ENCODE measurements around the gene OR10T2.
"Not testable (repeated sequence)": the region's sequence is repeated elsewhere in the genome, so short reads cannot be mapped to it uniquely, and the experiment has no call there.

The OR10T2 gene

DNA sequence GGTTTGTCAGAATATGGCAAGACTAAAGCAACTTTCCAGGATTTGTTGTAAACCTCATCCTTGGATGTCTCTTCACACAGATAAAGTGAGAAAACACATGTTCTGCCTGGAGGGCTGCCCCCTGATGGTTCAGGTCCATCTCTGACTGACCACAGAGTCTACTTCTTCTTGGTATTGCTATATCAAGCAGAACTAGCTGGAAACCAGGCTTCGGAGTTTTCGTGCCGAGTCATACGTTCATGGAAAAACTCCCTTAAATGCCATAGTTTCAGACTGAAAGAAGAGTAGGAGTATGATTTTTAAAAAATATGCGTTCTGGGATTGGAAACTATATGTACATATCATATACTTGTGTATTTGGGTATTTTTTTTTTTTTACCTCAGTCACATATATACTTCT lies 5.8 kb downstream of the OR10T2 start:
- Histone ChIP-seq H4K8ac (ENCODE audit: low read depth, low read length) (no peak overlapping the region), H3K79me2 (ENCODE audit: control insufficient read depth, insufficient read depth, low read length, poor library complexity) (no peaks in the 10 kb centered on the region), H3K9me3 (ENCODE audit: insufficient read depth, low read depth, low read length) (no peaks in the 10 kb centered on the region), H2BK120ac (ENCODE audit: insufficient read depth, low read length, poor library complexity) (no peak overlapping the region), H3K27me3 (ENCODE audit: insufficient read depth, low read length) (no peaks in the 10 kb centered on the region), H3K36me3 (ENCODE audit: control insufficient read depth in 1 of 2, insufficient read depth in 2 of 2, low read length in 2 of 2) (no peaks in the 10 kb centered on the region), H2AFZ (ENCODE audit: insufficient read depth, low read length, poor library complexity) (no peak overlapping the region), H3K18ac (ENCODE audit: low read length) (no peak overlapping the region), H3K4me3 (ENCODE audit: low read depth, low read length) (no peak overlapping the region), H3K4me2 (ENCODE audit: low read length) (no peak overlapping the region), H3K9ac (ENCODE audit: low read length) (no peak overlapping the region), H2BK12ac (ENCODE audit: low read length) (no peak overlapping the region), H3K4me1 (ENCODE audit: control insufficient read depth in 1 of 2, insufficient read depth in 2 of 2, low read length in 2 of 2) (no peaks in the 10 kb centered on the region), H3K27ac (ENCODE audit: low read depth, low read length) (no peak overlapping the region), H3K4ac (ENCODE audit: low read depth, low read length) (no peak overlapping the region), H4K91ac (ENCODE audit: low read depth, low read length) (no peak overlapping the region), H4K12ac (ENCODE audit: low read depth, low read length) (no peak overlapping the region), H3K23ac (ENCODE audit: low read length) (no peak overlapping the region), H2AK5ac (ENCODE audit: low read length) (no peak overlapping the region), H3K79me1 (ENCODE audit: low read length) (no peaks in the 10 kb centered on the region), H3K14ac (ENCODE audit: low read length) (no peak overlapping the region), H2BK5ac (ENCODE audit: low read depth, low read length, poor library complexity) (no peak overlapping the region)
- no CpG with 5 or more reads among the region's 5 CpGs for WGBS (ENCODE audit: extremely low coverage, insufficient coverage, insufficient read length)
- peak in 1 of 2 donors; percentile 1 for DNase-seq

DNA sequence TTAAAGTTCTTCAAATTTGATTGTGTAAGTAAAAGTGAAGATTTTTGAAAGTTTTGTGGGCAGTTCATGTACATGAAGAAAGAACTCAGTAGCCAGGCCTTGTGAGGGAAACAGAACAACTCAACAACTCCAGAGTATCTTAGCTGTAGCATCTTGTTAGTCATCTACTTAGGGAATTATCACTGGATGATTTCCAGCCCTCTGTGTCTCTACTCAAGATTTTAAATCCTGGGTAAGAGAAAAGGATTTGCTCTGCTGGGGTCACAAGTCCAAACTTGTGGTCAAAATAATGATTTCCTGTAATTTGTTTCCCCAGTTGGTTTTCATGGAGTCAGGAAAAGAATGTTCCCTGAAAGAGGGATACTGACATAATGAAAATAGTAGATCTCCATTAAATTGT lies 8.2 kb downstream of the OR10T2 start:
- H3K9me3 ChIP-seq (ENCODE audit: insufficient read depth, low read depth, low read length), result no peaks in the 10 kb centered on the region
- H3K9ac ChIP-seq (ENCODE audit: low read length), result no peak overlapping the region
- H3K36me3 ChIP-seq (ENCODE audit: control insufficient read depth in 1 of 2, insufficient read depth in 2 of 2, low read length in 2 of 2), result no peaks in the 10 kb centered on the region
- no peak overlapping the region for H4K8ac ChIP-seq (ENCODE audit: low read depth, low read length)
- DNase-seq, result no peak
- H3K18ac ChIP-seq (ENCODE audit: low read length), result no peak overlapping the region
- H4K12ac ChIP-seq (ENCODE audit: low read depth, low read length), result no peak overlapping the region
- no peaks in the 10 kb centered on the region for H3K79me1 ChIP-seq (ENCODE audit: low read length)
- no peak overlapping the region for H3K4ac ChIP-seq (ENCODE audit: low read depth, low read length)
- no peaks in the 10 kb centered on the region for H3K79me2 ChIP-seq (ENCODE audit: control insufficient read depth, insufficient read depth, low read length, poor library complexity)
- H3K4me3 ChIP-seq (ENCODE audit: low read depth, low read length), result no peak overlapping the region
- no peak overlapping the region for H3K27ac ChIP-seq (ENCODE audit: low read depth, low read length)
- H2AFZ ChIP-seq (ENCODE audit: insufficient read depth, low read length, poor library complexity), result no peak overlapping the region
- no peaks in the 10 kb centered on the region for H3K4me1 ChIP-seq (ENCODE audit: control insufficient read depth in 1 of 2, insufficient read depth in 2 of 2, low read length in 2 of 2)
- H2BK5ac ChIP-seq (ENCODE audit: low read depth, low read length, poor library complexity), result no peak overlapping the region
- H3K27me3 ChIP-seq (ENCODE audit: insufficient read depth, low read length), result no peaks in the 10 kb centered on the region
- H2BK120ac ChIP-seq (ENCODE audit: insufficient read depth, low read length, poor library complexity), result no peak overlapping the region
- H3K14ac ChIP-seq (ENCODE audit: low read length), result no peak overlapping the region
- H2BK12ac ChIP-seq (ENCODE audit: low read length), result no peak overlapping the region
- no peak overlapping the region for H4K91ac ChIP-seq (ENCODE audit: low read depth, low read length)
- no peak overlapping the region for H3K4me2 ChIP-seq (ENCODE audit: low read length)
- H2AK5ac ChIP-seq (ENCODE audit: low read length), result no peak overlapping the region
- H3K23ac ChIP-seq (ENCODE audit: low read length), result no peak overlapping the region

DNA sequence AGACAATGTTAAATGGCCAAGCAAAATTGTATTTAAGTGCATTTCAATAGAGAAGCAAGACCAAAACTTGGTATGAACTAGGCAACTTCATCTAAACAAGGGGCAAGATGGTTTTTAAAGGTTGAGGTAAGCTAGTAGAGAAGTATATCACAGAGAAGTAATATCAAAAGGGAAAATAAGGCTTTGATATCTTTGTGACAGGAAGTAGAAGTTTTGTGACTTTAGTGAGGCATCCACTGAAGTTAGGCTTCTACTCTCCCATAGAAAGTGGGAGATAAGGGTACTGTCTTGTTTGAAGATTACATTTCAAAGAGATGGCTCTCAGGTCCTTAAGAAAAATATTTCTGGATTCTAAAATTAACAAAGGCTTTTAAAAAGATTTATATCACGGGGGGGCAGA lies 8.9 kb downstream of the OR10T2 start:
- no peak overlapping the region for H2BK5ac ChIP-seq (ENCODE audit: low read depth, low read length, poor library complexity)
- H4K8ac ChIP-seq (ENCODE audit: low read depth, low read length), result no peak overlapping the region
- H3K27ac ChIP-seq (ENCODE audit: low read depth, low read length), result no peak overlapping the region
- no peak overlapping the region for H3K14ac ChIP-seq (ENCODE audit: low read length)
- H3K36me3 ChIP-seq (ENCODE audit: control insufficient read depth in 1 of 2, insufficient read depth in 2 of 2, low read length in 2 of 2), result no peaks in the 10 kb centered on the region
- H3K4ac ChIP-seq (ENCODE audit: low read depth, low read length), result no peak overlapping the region
- H3K79me1 ChIP-seq (ENCODE audit: low read length), result no peaks in the 10 kb centered on the region
- no peak overlapping the region for H3K18ac ChIP-seq (ENCODE audit: low read length)
- no peak overlapping the region for H3K9ac ChIP-seq (ENCODE audit: low read length)
- H3K27me3 ChIP-seq (ENCODE audit: insufficient read depth, low read length), result no peaks in the 10 kb centered on the region
- no peak overlapping the region for H2BK120ac ChIP-seq (ENCODE audit: insufficient read depth, low read length, poor library complexity)
- no peak overlapping the region for H2AFZ ChIP-seq (ENCODE audit: insufficient read depth, low read length, poor library complexity)
- no peak overlapping the region for H3K23ac ChIP-seq (ENCODE audit: low read length)
- no peak overlapping the region for H2BK12ac ChIP-seq (ENCODE audit: low read length)
- no CpG with 5 or more reads among the region's 1 CpG for WGBS (ENCODE audit: extremely low coverage, insufficient coverage, insufficient read length)
- no peak for DNase-seq
- no peaks in the 10 kb centered on the region for H3K79me2 ChIP-seq (ENCODE audit: control insufficient read depth, insufficient read depth, low read length, poor library complexity)
- no peak overlapping the region for H4K12ac ChIP-seq (ENCODE audit: low read depth, low read length)
- H3K4me1 ChIP-seq (ENCODE audit: control insufficient read depth in 1 of 2, insufficient read depth in 2 of 2, low read length in 2 of 2), result no peaks in the 10 kb centered on the region
- H2AK5ac ChIP-seq (ENCODE audit: low read length), result no peak overlapping the region
- no peaks in the 10 kb centered on the region for H3K9me3 ChIP-seq (ENCODE audit: insufficient read depth, low read depth, low read length)
- no peak overlapping the region for H3K4me2 ChIP-seq (ENCODE audit: low read length)
- no peak overlapping the region for H3K4me3 ChIP-seq (ENCODE audit: low read depth, low read length)
- H4K91ac ChIP-seq (ENCODE audit: low read depth, low read length), result no peak overlapping the region

DNA sequence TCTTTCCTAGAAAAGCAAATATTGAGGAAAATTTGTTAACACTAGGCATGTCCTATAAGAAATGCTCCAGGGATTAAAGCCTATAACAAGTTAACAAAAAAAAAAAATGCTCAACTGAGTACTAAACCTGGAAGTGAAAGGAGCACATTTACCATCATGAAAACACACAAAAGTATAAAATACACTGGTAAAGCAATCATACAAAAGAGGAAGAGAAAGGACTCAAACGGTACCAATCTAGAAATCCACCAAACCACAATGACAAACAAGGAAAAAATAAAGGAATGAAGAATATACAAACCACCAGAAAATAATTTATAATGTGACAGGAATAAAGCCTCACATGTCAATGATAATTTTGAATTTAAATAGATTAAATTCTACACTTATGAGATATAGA lies 24.4 kb downstream of the OR10T2 start:
- H3K79me2 ChIP-seq (ENCODE audit: control insufficient read depth, insufficient read depth, low read length, poor library complexity), result no peaks in the 10 kb centered on the region
- H2AFZ ChIP-seq (ENCODE audit: insufficient read depth, low read length, poor library complexity), result no peak overlapping the region
- DNase-seq, result no peak
- no peak overlapping the region for H3K9ac ChIP-seq (ENCODE audit: low read length)
- no peak overlapping the region for H3K4me3 ChIP-seq (ENCODE audit: low read depth, low read length)
- no peak overlapping the region for H3K4me2 ChIP-seq (ENCODE audit: low read length)
- no peak overlapping the region for H3K27ac ChIP-seq (ENCODE audit: low read depth, low read length)
- H3K36me3 ChIP-seq (ENCODE audit: control insufficient read depth in 1 of 2, insufficient read depth in 2 of 2, low read length in 2 of 2), result no peaks in the 10 kb centered on the region
- H2BK12ac ChIP-seq (ENCODE audit: low read length), result no peak overlapping the region
- H2AK5ac ChIP-seq (ENCODE audit: low read length), result no peak overlapping the region
- H2BK120ac ChIP-seq (ENCODE audit: insufficient read depth, low read length, poor library complexity), result no peak overlapping the region
- H3K4me1 ChIP-seq (ENCODE audit: control insufficient read depth in 1 of 2, insufficient read depth in 2 of 2, low read length in 2 of 2), result no peaks in the 10 kb centered on the region
- no peak overlapping the region for H3K14ac ChIP-seq (ENCODE audit: low read length)
- H3K18ac ChIP-seq (ENCODE audit: low read length), result no peak overlapping the region
- H3K23ac ChIP-seq (ENCODE audit: low read length), result no peak overlapping the region
- WGBS (ENCODE audit: extremely low coverage, insufficient coverage, insufficient read length), result no CpG with 5 or more reads among the region's 1 CpG
- H3K9me3 ChIP-seq (ENCODE audit: insufficient read depth, low read depth, low read length), result no peaks in the 10 kb centered on the region
- H3K27me3 ChIP-seq (ENCODE audit: insufficient read depth, low read length), result no peaks in the 10 kb centered on the region
- H4K91ac ChIP-seq (ENCODE audit: low read depth, low read length), result no peak overlapping the region
- H2BK5ac ChIP-seq (ENCODE audit: low read depth, low read length, poor library complexity), result no peak overlapping the region
- H3K4ac ChIP-seq (ENCODE audit: low read depth, low read length), result no peak overlapping the region
- no peak overlapping the region for H4K12ac ChIP-seq (ENCODE audit: low read depth, low read length)
- no peaks in the 10 kb centered on the region for H3K79me1 ChIP-seq (ENCODE audit: low read length)
- no peak overlapping the region for H4K8ac ChIP-seq (ENCODE audit: low read depth, low read length)

DNA sequence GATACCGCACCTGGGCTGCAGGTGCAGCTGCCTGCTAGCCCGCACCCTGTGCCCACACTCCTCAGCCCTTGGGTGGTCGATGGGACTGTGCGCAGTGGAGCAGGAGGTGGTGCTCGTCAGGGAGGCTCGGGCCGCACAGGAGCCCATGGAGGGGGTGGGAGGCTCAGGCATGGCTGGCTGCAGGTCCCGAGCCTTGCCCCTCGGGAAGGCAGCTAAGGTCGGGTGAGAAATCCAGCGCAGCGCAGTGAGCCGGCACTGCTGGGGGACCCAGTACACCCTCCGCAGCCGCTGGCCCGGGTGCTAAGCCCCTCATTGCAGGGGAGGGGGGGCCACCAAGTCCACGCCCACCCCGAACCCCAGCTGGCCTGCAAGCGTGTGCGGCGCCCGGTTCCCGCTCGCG lies 25.2 kb downstream of the OR10T2 start:
- not testable (repeated sequence) for H3K4me3 ChIP-seq (ENCODE audit: low read depth, low read length); H3K36me3 ChIP-seq (ENCODE audit: control insufficient read depth in 1 of 2, insufficient read depth in 2 of 2, low read length in 2 of 2); H3K9me3 ChIP-seq (ENCODE audit: insufficient read depth, low read depth, low read length); H3K79me2 ChIP-seq (ENCODE audit: control insufficient read depth, insufficient read depth, low read length, poor library complexity); H3K14ac ChIP-seq (ENCODE audit: low read length); H3K4me2 ChIP-seq (ENCODE audit: low read length); H2BK120ac ChIP-seq (ENCODE audit: insufficient read depth, low read length, poor library complexity); H4K91ac ChIP-seq (ENCODE audit: low read depth, low read length); H2BK12ac ChIP-seq (ENCODE audit: low read length); H2BK5ac ChIP-seq (ENCODE audit: low read depth, low read length, poor library complexity); H3K18ac ChIP-seq (ENCODE audit: low read length); H2AK5ac ChIP-seq (ENCODE audit: low read length); H3K79me1 ChIP-seq (ENCODE audit: low read length); H3K4ac ChIP-seq (ENCODE audit: low read depth, low read length); DNase-seq; H3K27ac ChIP-seq (ENCODE audit: low read depth, low read length); H3K4me1 ChIP-seq (ENCODE audit: control insufficient read depth in 1 of 2, insufficient read depth in 2 of 2, low read length in 2 of 2); H3K27me3 ChIP-seq (ENCODE audit: insufficient read depth, low read length); H3K23ac ChIP-seq (ENCODE audit: low read length); H3K9ac ChIP-seq (ENCODE audit: low read length); H2AFZ ChIP-seq (ENCODE audit: insufficient read depth, low read length, poor library complexity); H4K8ac ChIP-seq (ENCODE audit: low read depth, low read length); H4K12ac ChIP-seq (ENCODE audit: low read depth, low read length)
- WGBS (ENCODE audit: extremely low coverage, insufficient coverage, insufficient read length), result no CpG with 5 or more reads among the region's 25 CpGs
